Transverse colon (tissue), 4 donors: ENCODE results near the gene FYCO1. TPM values are rescaled to one million over a fixed set of nuclear protein-coding genes. Genes with fewer than 3 reads are reported as not detected.
A peak's percentile ranks its signal among the peaks of the same experiment; 100 is the strongest.
"Not testable (repeated sequence)": the region's sequence is repeated elsewhere in the genome, so short reads cannot be mapped to it uniquely, and the experiment has no call there.

Source experiments
- DNase-seq: peaks from one replicate; pipeline ENCODE4 v3.0.0-alpha.2; 2019
- H3K27ac ChIP-seq, 4 donors: fragments of 200-600 bp; sonication (generic); 2 replicates each; pipeline ENCODE4 v1.5.1; 2016 to 2018; ENCODE audit warnings: inconsistent platforms in 4 of 4
- H3K27me3 ChIP-seq: fragments of 200-600 bp; sonication (generic); 2 replicates; pipeline ENCODE4 v1.5.1; 2017; ENCODE audit warnings: inconsistent platforms
- H3K36me3 ChIP-seq, 4 donors: fragments of 200-600 bp; sonication (generic); 2 replicates each; pipeline ENCODE4 v1.5.1; 2017 to 2019; ENCODE audit warnings: inconsistent platforms in 4 of 4
- H3K4me1 ChIP-seq, 4 donors: fragments of 200-600 bp; sonication (generic); 2 replicates each; pipeline ENCODE4 v1.5.1; 2017 to 2020; ENCODE audit warnings: inconsistent platforms in 4 of 4
- H3K4me3 ChIP-seq, 4 donors: fragments of 200-600 bp; sonication (generic); 1 replicate in 1 of 4; 2 replicates in 3 of 4; pipeline versions ENCODE4 v1.5.1 to v1.6.1; 2017 to 2019; ENCODE audit warnings: inconsistent platforms in 4 of 4
- H3K9me3 ChIP-seq, 2 donors: fragments of 200-600 bp; sonication (generic); 2 replicates each; pipeline ENCODE4 v1.5.1; 2017 to 2019; ENCODE audit warnings: inconsistent platforms in 2 of 2
- CTCF ChIP-seq, 5 experiments: fragments of 200-600 bp in 3 of 5; fragments of 450-650 bp in 2 of 5; sonication (generic) in 3 of 5; IDR thresholded peaks; 1 replicate in 2 of 5; 2 replicates in 3 of 5; pipeline ENCODE4 v1.5.1; 2016 to 2017; ENCODE audit warnings: antibody characterized with exemption in 5 of 5, inconsistent platforms in 3 of 5, mild to moderate bottlenecking in 2 of 5, moderate library complexity in 1 of 5
- EP300 ChIP-seq: sonication (generic); formaldehyde crosslinking; IDR thresholded peaks from one replicate; pipeline ENCODE4 v1.6.1; 2017; ENCODE audit warnings: antibody characterized with exemption, low read depth
- POLR2A ChIP-seq: fragments of 450-650 bp; IDR thresholded peaks from one replicate; pipeline ENCODE4 v1.6.1; 2016; ENCODE audit warnings: antibody characterized with exemption, mild to moderate bottlenecking, moderate library complexity
- POLR2AphosphoS5 ChIP-seq, 3 donors: sonication (generic); formaldehyde crosslinking; IDR thresholded peaks; one replicate each; pipeline ENCODE4 v1.6.1; 2016; ENCODE audit warnings: antibody characterized with exemption in 3 of 3
- WGBS, 2 donors: methylation state at CpG; one replicate each; pipeline ENCODE4 v1.1.5; 2018; ENCODE audit warnings: low coverage in 1 of 2; 5-methylcytosine and 5-hydroxymethylcytosine counted together
- in situ Hi-C, 4 donors: fragments of 200-750 bp; cut with MboI; loops; one replicate each; pipeline versions ENCODE4 v1.15.0 to v1.15.1; 2017; ENCODE audit warnings: low sequenced_read_pairs in 3 of 4, low pct_ligation_motif_present in 1 of 4, low pct_unique_long_range_greater_than_20kb in 1 of 4
- intact Hi-C: fragments of 100-400 bp; cut with DNase I; formaldehyde crosslinking; loops from one replicate; pipeline ENCODE4 v1.15.1; 2023; ENCODE audit warnings: low total_unique reads
- total RNA-seq, 4 donors: library from RNA; depleted of rRNA; stranded (reverse); fragments of >200 nt; gene quantifications; one replicate each; pipeline ENCODE4 v1.1.0, GENCODE V29; 2016

The FYCO1 gene
- 10 to 100 TPM; 34.5 to 40.0 (median 38.1) TPM for total RNA-seq

- peak; percentile 95 for DNase-seq
- H3K27ac ChIP-seq, result peak within 1 kb of the TSS; percentile 92 to 95 (median 94)
- TF ChIP-seq CTCF (IDR thresholded peaks at IDR 0.05) (no peak), POLR2A (peak; percentile 79), POLR2AphosphoS5 (IDR thresholded peaks at IDR 0.05) (peak; percentile 82 to 92 (median 89)), EP300 (no peak)
Measured at GRCh38 chr3:45995236-45996192, at the start of gene FYCO1. FYCO1 (minus strand) TSS chr3:45995824; CDS start chr3:45984910, 10,914 bp downstream.

GRCh38 chr3:46038916-46039315 is 43.3 kb upstream of the FYCO1 start:
- in situ Hi-C loops (no loop called here), intact Hi-C loops (no loop called here)
- H3K27ac ChIP-seq, result no peak overlapping the region
- H3K36me3 ChIP-seq, result no peaks in the 10 kb centered on the region
- no peak for DNase-seq
- no peaks in the 10 kb centered on the region for H3K9me3 ChIP-seq
- no peak overlapping the region for H3K4me3 ChIP-seq
- H3K27me3 ChIP-seq, result no peaks in the 10 kb centered on the region
- 93 to 95% methylated on average over 1 of the region's 1 CpG for WGBS, 2 donors
- TF ChIP-seq POLR2A (no peak), EP300 (no peak), POLR2AphosphoS5 (IDR thresholded peaks at IDR 0.05) (no peak), CTCF (IDR thresholded peaks at IDR 0.05) (no peak)
- no peaks in the 10 kb centered on the region for H3K4me1 ChIP-seq

More at GRCh38 chr3:45995236-45996192, at the start of gene FYCO1:
- H3K4me1 ChIP-seq, result peaks cover 12 to 41% (median 29%) of the 10 kb centered on the region in 4 donors
- H3K36me3 ChIP-seq, result no peaks in the 10 kb centered on the region
- H3K4me3 ChIP-seq, result peak within 1 kb of the TSS; percentile 79 to 96 (median 86)
- 2 to 20% methylated on average over 4 to 67 of the region's 67 CpGs for WGBS, 2 donors
- no peaks in the 10 kb centered on the region for H3K9me3 ChIP-seq
- no peaks in the 10 kb centered on the region for H3K27me3 ChIP-seq
- in situ Hi-C loops (no loop called here), intact Hi-C loops (no loop called here)

GRCh38 chr3:46038071-46038470 is 42.4 kb upstream of the FYCO1 start:
- H3K27ac ChIP-seq, H3K27me3 ChIP-seq, DNase-seq, H3K9me3 ChIP-seq, intact Hi-C loops, H3K36me3 ChIP-seq, H3K4me1 ChIP-seq, H3K4me3 ChIP-seq, in situ Hi-C loops: not testable (repeated sequence)
- 76 to 81% methylated on average over 3 of the region's 3 CpGs for WGBS, 2 donors

GRCh38 chr3:46036191-46036590 is 40.6 kb upstream of the FYCO1 start:
- TF ChIP-seq POLR2AphosphoS5 (IDR thresholded peaks at IDR 0.05), result no peak
- WGBS, 2 donors, result 77 to 97% methylated on average over 1 of the region's 1 CpG
- Histone ChIP-seq H3K4me3 (no peak overlapping the region), H3K9me3 (no peaks in the 10 kb centered on the region), H3K36me3 (no peaks in the 10 kb centered on the region), H3K4me1 (no peaks in the 10 kb centered on the region), H3K27ac (no peak overlapping the region), H3K27me3 (no peaks in the 10 kb centered on the region)
- in situ Hi-C loops, result no loop called here
- no peak for DNase-seq
- intact Hi-C loops, result no loop called here

GRCh38 chr3:46031747-46032146 is 36.1 kb upstream of the FYCO1 start:
- DNase-seq, result no peak
- TF ChIP-seq EP300 (no peak), POLR2A (no peak), POLR2AphosphoS5 (IDR thresholded peaks at IDR 0.05) (no peak), CTCF (IDR thresholded peaks at IDR 0.05) (no peak)
- Histone ChIP-seq H3K9me3 (peaks cover 0 to 5% of the 10 kb centered on the region in 2 donors), H3K27ac (no peak overlapping the region), H3K4me3 (no peak overlapping the region), H3K4me1 (no peaks in the 10 kb centered on the region), H3K36me3 (no peaks in the 10 kb centered on the region), H3K27me3 (no peaks in the 10 kb centered on the region)
- intact Hi-C loops (no loop called here), in situ Hi-C loops (no loop called here)
- 83% methylated on average over 2 of the region's 2 CpGs; no CpG with 5 or more reads in 1 of the 2 donors for WGBS, 2 donors
